ENCODE measurements around the gene OR52M1. TPM values are rescaled to one million over a fixed set of nuclear protein-coding genes. Genes with fewer than 3 reads are reported as not detected.

Gene OR52M1
- total RNA-seq, 1 experiment from 2014 or later, result not detected

Other genes with a start within 250 kb of the OR52M1 start
- gene OR52B4, start 176.8 kb upstream of the OR52M1 start, total RNA-seq (2021; ENCODE audit: unreplicated experiment), result not detected
- 7.6 TPM for gene TRIM21, start 151.5 kb upstream of the OR52M1 start, total RNA-seq (2021; ENCODE audit: unreplicated experiment)
- gene OR52K2, start 95.9 kb upstream of the OR52M1 start, total RNA-seq (2021; ENCODE audit: unreplicated experiment), result not detected
- gene OR52K1, start 62.5 kb upstream of the OR52M1 start, total RNA-seq (2021; ENCODE audit: unreplicated experiment), result not detected
- gene OR52I2, start 36.6 kb downstream of the OR52M1 start, total RNA-seq (2021; ENCODE audit: unreplicated experiment), result not detected
- not detected for gene OR52I1, start 48.8 kb downstream of the OR52M1 start, total RNA-seq (2021; ENCODE audit: unreplicated experiment)
- 8.3 TPM for gene TRIM68, start 63.0 kb downstream of the OR52M1 start, total RNA-seq (2021; ENCODE audit: unreplicated experiment)
- not detected for gene OR51D1, start 92.3 kb downstream of the OR52M1 start, total RNA-seq (2021; ENCODE audit: unreplicated experiment)
- gene OR51E1, start 98.8 kb downstream of the OR52M1 start, total RNA-seq (2021; ENCODE audit: unreplicated experiment), result not detected
- not detected for gene OR51E2, start 152.7 kb downstream of the OR52M1 start, total RNA-seq (2021; ENCODE audit: unreplicated experiment)
- not detected for gene MMP26, start 159.6 kb downstream of the OR52M1 start, total RNA-seq (2021; ENCODE audit: unreplicated experiment)
- not detected for gene OR51F1, start 224.7 kb downstream of the OR52M1 start, total RNA-seq (2021; ENCODE audit: unreplicated experiment)